GM04503 (cell line): ENCODE results near the gene TTC21B.
"Not testable (repeated sequence)": the region's sequence is repeated elsewhere in the genome, so short reads cannot be mapped to it uniquely, and the experiment has no call there.

Experiments
- DNase-seq: peaks from one replicate; pipeline ENCODE4 v3.0.0-alpha.2; 2012; ENCODE audit warnings: low read depth

Gene TTC21B

DNA sequence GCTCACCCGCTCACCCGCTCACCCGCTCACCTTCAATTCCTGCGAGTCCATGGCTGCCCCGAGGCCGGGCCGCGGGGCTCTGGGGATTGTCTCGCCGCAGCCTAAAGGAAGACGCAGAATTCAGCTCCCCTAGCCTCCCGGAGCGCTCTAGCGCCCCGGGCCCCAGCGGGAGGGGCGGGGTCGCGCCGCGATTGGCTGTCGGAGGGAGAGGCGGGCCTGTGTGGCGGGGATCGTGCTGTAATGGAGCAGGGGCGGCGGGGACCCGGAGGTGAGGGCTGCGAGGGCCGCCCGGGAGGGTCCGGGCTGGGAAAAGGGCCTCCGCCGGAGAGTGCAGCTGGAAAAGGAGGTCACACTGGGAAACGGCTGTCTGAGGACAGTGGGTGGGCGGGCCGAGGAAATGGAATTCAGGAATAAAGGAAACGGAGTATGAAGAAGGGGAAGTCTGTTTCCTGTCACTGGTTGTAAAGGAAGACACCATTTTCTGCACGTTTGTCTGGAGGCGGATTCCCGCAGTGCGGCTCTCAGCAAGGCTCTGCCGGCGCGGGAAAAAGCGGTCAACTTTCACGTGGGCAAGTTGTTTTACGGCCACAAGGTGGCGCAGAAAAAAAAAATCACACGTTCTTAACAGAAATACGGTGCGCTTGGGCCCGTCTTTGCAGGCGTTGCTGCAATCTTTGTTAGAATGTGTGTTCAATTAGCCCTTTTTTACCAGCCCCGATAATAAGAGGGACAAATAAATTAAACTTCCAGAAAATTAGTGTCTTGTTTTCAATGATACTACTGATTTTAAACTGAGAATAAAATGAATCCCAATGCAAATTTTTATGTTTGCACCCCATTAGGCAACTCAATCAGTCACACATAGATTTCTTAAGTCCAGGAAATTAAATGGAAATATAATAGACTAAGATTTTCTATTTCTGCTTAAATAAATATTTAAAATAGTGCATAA lies at the start of gene TTC21B:
TSS of gene TTC21B (minus strand) at position 122 of the 952 bp plus-strand sequence. CDS start at position 51, 71 bp downstream.
- DNase-seq, result peak; percentile 73

DNA sequence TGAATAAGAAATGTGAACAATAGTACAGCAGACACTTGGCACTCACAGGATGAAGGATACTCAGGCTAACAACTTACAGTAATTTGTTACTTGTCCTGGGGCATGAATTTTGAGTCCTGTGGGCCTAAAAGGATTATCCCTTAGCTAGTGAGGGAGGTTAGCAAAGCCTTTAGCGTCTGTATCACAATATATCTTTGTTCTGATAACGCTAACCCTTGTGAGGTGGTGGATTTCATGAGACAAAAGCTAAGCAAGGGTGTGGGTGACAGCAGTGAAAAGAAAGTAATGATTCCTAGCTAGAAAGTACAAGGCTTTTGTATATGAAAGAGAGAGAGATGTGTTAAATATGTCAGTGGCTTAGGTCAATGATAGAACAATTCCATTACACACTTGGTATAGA lies 46.8 kb upstream of the TTC21B start:
- DNase-seq, result no peak

DNA sequence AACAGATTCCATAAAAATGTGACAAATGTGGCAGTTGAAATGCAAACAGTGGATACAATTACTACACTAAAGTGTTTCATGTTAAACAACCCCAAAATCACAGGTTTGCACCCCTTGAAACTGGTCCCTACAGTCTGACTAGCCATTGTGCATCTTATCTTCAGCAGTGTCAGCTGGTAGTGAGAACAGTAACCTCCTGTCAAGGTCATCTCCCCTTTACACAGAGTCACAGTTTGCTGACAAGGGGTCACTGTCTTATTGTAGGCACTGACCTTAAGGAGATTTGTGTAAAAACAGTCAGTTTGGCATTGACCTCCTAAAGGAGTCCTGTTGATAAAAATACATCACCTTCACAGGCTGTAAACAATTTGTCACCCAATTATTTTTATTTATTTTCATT lies 37.3 kb upstream of the TTC21B start:
- DNase-seq, result no peak

DNA sequence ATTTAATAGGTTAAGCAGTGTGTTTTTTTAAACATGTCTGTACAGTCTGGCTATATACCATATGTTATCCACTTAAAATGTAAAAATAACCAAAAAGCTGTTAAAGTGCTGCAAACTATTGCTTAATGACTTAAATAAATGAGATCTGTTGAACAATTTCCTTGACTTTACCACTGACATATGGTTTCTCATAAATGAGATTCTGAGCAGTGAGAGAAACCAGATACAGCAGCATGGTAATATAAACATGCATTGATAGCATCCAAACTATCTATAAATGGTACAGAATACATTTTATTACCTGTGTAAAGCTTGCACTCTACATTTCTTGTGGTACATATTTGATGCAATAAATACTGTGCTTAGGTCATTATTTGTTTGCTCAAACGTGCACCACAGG lies 36.3 kb upstream of the TTC21B start:
- no peak for DNase-seq

DNA sequence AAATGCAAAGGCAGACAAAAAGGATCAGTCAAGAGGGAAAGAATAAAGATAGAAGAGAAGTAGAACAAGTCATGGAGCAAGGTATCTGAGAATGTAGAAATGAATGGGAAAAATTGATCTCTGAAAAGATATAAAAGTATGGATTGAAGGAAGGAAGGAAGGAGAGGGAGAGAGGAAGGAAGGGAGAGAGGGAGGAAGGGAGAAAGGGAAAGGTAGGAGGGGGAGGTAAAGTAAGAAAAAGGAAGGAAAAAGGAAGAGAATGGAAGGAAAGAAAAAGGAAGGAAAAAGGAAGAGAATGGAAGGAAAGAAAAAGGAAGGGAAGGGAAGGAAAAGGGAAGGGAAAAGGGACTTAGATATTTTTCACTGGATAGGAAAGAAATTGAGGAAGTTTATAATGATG lies 31.5 kb upstream of the TTC21B start:
- no peak for DNase-seq

DNA sequence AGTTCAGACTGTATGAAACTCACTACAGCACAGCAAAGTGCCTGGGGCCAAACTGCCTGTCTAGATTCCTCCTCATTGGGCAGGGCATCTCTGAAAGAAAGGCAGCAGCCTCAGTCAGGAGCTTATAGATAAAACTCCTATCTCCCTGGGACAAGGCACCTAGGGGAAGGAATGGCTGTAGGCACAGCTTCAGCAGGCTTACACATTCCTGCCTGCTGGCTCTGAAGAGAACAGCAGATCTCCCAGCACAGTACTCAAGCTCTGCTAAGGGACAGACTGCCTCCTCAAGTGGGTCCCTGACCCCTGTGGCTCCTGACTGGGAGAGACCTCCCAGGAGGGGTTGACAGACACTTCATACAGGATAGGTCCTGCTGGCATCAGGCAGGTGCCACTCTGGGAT lies 18.6 kb upstream of the TTC21B start:
- DNase-seq, result not testable (repeated sequence)

DNA sequence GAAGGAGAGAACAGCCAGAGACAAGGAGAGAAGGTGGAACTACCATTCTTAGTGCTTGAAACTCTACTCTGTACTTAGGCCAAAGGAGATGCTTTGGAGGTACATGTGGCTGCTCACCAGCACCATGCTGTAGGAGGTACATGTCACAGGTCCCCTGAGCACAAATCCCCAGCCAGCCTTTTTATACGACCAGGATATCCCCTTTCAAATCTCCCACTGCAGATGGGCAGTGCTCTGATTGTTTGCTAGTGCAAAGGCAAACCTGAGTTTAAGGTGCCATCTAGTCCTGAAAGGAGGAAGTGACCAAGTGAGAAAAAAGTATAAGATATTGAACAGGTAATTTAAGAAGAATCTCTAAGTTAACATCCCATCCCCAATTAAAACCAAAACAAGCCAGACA lies 17.1 kb upstream of the TTC21B start:
- DNase-seq, result no peak

DNA sequence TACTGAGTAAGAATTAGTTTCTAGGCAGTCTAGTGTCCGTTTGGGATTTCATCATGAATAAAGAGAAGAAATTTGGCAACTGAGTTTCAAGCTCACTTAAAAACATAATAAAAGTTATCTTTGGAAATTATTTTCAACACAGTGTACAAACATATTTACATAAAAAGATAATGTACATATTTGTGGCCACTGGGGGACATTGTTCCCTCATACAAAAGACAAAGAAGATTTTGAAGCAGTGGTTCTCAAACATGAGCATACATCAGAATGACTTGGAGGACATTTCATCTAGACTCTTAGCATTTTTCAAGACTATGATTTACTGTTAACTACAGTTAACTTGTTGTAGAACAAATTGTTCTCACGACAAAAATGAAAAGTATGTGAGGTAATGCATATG lies 15.7 kb upstream of the TTC21B start:
- DNase-seq, result no peak

DNA sequence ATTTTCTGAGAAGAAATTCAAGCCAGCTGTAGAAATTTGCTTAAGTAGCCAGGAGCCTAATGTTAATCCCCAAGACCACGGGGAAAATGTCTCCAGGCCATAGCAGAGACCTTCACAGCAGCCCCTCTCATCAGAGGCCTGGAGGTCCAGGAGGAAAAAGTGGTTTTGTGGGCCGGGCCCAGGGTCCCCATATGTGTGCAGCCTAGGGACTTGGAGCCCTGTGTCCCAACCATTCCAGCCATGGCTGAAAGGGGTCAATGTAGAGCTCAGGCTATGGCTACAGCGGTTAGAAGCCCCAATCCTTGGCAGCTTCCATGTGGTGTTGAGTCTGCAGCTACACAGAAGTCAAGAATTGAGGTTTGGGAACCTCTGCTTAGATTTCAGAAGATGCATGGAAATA lies 14.2 kb upstream of the TTC21B start:
- no peak for DNase-seq

DNA sequence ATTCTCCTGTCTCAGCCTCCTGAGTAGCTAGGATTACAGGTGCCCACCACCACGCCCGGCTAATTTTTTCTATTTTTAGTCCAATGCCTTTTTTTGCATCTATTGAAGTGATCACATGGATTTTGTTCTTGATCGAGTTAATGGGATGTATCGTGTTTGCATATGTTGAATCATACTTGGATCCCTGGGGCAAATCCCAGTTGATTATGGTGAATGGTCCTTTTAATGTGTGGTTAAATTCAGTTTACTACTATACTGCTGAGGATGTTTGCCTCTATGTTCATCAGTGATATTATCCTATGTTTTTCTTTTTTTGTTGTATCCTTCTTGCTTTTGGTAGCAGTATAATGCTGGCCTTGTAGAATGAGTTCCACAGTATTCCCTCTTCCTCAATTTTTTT lies 8.2 kb upstream of the TTC21B start:
- DNase-seq, result no peak

DNA sequence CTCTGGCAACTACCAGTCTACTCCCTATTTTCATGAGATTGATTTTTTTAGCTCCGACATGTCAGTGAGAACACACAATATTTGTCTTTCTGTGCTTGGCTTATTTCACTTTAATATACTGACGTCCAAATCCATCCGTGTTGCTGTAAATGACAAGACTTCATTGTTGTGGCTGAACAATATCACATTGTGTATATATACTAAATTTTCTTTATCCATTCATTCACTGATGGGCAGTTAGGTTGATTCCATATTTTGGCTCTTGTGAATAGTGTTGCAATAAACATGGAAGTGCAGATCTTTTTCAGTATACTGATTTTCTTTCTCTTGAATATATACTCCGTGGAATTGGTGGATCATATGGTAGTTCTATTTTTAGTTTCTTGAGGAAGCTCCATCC lies 5.8 kb upstream of the TTC21B start:
- no peak for DNase-seq

DNA sequence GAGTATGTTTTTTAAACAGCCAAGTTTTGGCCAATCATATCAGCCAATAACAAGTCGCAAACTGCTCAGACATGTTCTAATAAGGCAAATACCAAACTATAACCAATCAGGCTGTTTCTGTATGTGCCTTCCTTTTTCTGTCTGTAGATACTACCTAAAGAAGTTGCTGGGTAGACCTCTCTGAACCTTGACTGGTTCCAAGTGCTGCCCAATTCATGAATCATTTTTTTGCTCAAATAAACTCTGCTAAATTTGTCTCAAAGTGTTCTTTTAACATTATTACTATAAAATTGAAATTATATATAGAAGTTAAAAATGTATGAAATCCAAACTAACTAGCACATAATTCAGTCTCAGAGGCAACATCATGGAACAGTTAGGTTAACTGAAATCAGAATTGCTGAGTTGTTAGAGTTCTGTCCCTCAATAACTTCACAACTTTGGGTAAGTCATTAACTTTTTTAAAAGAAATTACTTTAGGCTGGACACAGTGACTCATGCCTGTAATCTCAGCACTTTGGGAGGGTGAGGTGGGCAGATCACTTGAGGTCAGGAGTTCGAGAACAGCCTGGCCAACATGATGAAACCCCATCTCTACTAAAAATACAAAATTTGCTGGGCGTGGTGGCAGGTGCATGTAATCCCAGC lies 4.9 kb upstream of the TTC21B start:
- DNase-seq, result no peak

DNA sequence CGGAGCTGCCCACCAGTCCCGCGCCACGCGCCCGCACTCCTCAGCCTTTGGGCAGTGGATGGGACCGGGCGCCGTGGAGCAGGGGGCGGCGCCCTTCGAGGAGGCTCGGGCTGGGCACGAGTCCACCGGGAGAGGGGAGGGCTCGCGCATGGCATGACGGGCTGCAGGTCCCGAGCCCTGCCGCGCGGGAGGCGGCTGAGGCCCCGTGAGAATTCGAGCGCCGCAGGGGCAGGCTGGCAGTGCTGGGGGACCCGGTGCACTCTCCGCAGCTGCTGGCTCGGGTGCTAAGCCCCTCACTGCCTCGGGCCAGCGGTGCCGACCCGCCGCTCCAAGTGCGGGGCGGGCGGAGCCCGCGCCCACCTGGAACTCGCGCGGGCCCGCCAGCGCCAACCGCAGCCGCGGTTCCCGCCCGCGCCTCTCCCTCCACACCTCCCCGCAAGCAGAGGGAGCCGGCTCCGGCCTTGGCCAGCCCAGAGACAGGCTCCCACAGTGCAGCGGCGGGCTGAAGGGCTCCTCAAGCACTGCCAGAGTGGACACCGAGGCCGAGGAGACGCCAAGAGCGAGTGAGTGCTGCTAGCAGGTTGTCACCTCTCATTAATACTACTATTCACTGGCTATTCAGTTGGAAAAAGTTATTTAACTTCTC lies 3.6 kb upstream of the TTC21B start:
- DNase-seq, result no peak

DNA sequence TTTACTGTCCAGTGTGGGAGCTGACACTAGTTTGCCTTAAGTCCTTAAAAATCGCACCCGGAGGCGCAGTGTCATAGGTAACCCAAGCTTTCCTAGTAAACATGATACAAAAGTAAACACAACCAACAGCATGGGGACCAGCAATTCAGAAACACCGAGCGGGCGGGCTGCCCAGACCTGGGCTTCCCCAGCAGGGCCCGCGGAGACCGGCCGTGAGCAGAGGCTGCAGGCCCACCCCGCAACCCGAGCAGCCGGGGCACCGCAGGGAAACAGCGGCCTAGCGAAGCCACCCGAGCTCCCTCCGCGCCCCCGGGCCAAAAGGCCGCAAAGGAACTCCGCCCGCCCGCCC lies 296 bp downstream of the TTC21B start:
- peak; percentile 13 for DNase-seq

DNA sequence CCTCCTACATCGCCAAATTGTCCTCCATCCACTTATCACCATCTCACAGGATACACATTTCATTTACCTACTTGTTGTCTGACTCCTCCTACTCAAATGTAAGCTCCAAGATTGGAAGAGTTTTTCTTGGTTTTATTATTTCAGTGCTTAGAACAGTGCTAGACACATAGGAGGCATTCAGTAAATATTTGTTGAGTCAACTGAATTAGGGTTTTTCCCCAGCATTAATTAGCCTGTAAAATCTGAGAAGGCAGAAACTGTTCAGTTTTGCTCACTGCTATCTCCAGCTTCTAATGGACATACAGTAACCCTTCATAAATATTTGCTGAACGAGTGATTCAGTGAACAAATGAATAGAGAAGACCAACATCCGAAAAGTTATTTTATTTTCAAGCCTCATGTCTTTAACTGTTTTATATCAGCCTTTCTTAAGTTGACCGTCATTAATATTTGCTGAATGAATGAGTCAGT lies 800 bp downstream of the TTC21B start:
- DNase-seq, result peak; percentile 4

DNA sequence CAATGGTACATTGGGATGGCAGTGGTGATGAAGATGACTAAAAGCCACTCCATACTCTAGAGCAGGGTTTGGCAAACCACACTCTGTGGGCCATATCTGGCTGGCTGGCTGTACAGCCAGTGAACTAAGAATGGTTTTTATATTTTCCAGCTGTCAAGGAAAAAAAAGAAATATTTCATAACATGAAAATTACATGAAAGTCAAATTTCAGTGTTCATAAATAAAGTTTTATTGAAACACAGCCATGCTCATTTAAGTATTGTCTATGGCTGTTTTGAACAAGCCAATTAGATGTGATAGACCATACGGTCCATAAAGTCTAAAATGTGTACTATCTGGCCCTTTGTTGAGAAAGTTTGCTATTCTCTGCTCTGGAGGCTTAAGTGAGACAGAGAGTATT lies 1.5 kb downstream of the TTC21B start:
- no peak for DNase-seq

DNA sequence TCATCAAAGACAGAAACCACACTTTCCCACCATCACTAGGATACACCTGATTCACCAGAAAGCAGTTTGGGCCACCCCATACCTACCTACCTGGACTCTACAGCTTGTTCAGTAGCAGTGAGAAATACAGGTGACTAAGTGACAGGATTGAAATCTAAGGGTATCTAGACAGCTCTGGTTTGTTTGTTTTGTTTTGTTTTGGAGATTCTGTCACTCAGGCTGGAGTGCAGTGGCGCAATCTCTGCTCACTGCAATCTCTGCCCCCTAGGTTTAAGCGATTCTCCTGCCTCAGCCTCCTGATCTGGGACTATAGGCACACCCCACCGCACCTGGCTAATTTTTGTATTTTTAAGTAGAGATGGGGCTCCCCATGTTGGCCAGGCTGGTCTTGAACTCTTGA lies 3.1 kb downstream of the TTC21B start:
- no peak for DNase-seq

DNA sequence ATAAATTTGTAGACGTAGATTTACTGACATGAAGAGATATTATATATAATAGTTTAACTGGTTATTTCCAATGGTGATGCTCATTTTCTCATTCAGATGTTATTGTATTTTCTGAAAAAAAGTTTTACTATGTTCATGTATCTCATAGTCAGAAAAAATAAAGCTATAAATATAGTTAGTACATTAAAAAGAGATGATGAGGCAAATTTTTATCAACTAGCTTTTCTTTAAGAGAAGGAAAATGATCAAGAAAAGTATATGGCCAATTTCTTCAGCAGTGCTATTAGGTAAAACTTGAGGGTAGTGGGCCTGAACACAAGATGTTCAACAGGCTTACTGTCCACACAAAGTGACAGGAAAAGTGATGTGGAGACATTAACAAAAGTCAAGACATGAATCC lies 11.7 kb downstream of the TTC21B start:
- no peak for DNase-seq

DNA sequence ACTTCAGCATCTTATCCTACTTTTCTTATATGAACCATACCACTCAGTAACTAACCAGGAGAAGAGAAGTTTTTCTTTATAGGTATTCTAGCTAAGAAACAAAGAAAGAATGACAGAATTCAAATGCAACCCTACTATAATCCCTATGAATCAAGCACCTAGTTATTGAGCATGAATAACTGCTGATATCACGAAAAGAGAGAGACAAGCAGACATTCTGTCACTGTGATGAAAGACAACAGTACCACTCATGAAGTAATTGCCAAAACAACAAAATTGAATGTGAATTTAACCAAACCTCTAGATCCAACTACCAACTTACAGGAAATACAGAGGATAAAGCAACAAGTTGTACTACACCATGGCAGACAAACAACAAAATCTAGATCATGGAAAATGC lies 15.3 kb downstream of the TTC21B start:
- no peak for DNase-seq

DNA sequence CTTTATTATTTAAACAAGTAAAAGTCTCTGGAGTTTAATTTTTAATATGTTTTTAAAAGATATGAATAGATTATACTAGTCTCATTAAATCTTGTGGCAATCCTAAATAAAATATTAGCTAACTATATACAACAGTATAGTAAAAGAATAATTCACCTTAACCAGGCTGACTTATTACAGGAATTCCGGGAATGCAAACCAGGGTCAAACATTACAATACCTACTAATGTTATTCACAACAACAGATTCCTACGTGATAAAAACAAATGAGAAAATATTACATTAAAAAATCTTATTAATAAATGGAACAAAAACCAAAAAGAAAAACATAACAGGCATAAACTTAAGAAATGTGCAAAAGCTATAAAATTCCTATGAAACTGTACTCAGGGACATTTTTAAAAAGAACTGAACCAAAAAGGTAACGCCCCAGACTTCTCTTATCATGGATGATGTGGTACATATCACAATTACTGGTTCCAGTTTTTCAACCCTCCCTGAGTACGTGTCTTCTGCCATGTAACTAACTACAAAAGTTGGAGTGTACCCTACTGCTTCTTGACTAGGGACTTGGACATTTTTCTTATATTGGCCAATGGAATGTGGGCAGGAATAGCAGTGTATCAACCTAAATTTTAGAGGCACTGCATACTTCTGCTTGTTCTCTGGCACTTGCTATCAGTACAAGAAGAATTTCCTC lies 20.2 kb downstream of the TTC21B start:
- DNase-seq, result no peak

DNA sequence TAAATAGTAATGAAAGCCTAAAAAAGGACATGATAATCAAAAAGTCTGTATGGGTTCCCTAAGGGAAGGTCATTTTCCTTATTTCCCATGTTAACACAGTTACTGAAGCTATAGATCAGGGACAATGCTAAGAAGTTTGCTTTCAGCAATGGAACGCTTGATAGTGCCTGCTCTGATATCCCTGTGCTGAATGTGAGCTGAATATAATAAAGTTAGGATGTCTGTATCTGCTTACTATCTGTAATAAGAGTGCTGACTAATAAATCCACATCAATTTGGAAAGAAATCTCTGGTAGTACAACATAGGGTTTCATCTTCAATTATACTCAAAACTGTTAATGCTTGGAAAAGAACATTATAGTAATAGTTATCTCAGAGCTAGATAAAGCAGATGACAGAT lies 25.8 kb downstream of the TTC21B start:
- no peak for DNase-seq

DNA sequence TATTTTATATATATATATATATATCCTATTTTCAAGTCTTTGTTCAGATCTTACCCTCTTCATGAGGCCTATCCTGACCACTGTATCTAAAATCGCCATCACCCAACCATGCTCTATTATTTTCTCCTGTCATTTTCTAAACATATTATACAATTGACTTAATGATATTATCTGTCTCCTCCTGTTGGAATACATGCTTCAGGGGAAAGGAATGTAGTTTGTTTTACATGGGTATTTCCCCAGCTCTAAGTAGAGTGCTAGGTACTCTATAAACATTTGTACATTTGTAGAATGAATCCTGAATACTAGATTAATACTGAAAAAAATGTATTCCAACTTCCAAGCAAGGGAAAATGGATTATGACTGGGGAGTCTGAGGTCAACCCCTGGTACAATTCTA lies 26.2 kb downstream of the TTC21B start:
- DNase-seq, result no peak
